LNCaP clone FGC (cell line): Measurements from ENCODE around the gene IFITM5.
A peak's percentile ranks its signal among the peaks of the same experiment; 100 is the strongest.

ENCODE experiments used
- DNase-seq: peaks from one replicate; pipeline ENCODE4 v3.0.0-alpha.2; 2011; ENCODE audit warnings: low read depth
- H3K4me3 ChIP-seq: 2 replicates; pipeline ENCODE4 v1.5.1; 2011; ENCODE audit warnings: mild to moderate bottlenecking, low read depth, low read length, control low read depth
- CTCF ChIP-seq: IDR thresholded peaks from 2 replicates; pipeline ENCODE4 v1.5.1; 2012; ENCODE audit warnings: mild to moderate bottlenecking; ENCODE audit not compliant: control insufficient read depth, insufficient read depth; ENCODE audit errors: extremely low read depth

Gene IFITM5

GRCh38 chr11:281486-282161 is 17.7 kb downstream of the IFITM5 start:
- no peak for TF ChIP-seq CTCF
- no peak for DNase-seq
- H3K4me3 ChIP-seq = no peak overlapping the region

GRCh38 chr11:280706-281485 is 18.4 kb downstream of the IFITM5 start:
- no peak for DNase-seq
- H3K4me3 ChIP-seq = no peak overlapping the region
- no peak for TF ChIP-seq CTCF

- TF ChIP-seq CTCF = no peak
- peak overlapping the region; percentile 30 for H3K4me3 ChIP-seq
- DNase-seq = no peak
Measured at GRCh38 chr11:279966-280705, 19.2 kb downstream of the IFITM5 start.

- DNase-seq = no peak
- H3K4me3 ChIP-seq = peak overlapping the region; percentile 30; the same call in 1 of the 2 replicates
- TF ChIP-seq CTCF = no peak
Measured at GRCh38 chr11:279040-279965, 20.0 kb downstream of the IFITM5 start.

GRCh38 chr11:278001-278951 is 21.1 kb downstream of the IFITM5 start, which contains the start of gene NLRP6:
Gene NLRP6 (plus strand): TSS chr11:278407. CDS start chr11:278570, 163 bp downstream.
- DNase-seq = no peak
- no peak within 1 kb of the TSS for H3K4me3 ChIP-seq
- no peak for TF ChIP-seq CTCF
